ENCODE measurements around the gene MRLN.
"Not testable (repeated sequence)": the region's sequence is repeated elsewhere in the genome, so short reads cannot be mapped to it uniquely, and the experiment has no call there.

Gene MRLN

DNA sequence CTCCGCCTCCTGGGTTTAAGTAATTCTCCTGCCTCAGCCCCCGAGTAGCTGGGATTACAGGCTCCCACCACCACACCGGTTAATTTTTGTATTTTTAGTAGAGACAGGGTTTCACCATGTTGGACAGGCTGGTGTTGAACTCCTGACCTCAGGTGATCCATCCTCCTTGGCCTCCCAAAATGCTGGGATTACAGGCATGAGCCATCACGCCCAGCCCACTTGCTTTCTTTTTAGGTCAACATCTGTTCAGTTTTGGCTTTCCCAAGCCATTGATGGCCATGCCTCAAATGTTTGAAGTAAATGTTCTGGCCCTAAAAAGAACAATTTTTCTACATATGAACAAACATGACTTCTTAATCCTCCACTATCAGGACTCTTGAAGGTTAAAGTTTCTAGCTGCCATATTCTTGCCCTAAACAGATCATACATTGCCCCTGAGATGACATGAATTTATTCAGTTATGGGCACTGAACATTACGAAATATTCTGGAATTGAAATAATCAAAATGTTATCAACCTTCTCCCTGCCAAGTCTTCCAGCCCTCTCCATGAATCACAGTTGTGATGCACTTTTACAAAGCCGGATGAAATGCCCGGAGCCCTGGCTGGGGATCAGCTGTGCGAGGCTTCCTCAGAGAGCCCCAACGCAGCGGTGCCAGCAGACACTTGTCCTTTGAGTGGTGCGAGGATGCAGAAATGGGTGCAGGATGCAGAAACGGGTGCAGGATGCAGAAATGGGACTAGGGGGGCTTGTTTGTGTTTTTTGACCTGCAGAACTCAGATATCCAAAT is 2.9 kb downstream of the MRLN start:
- TF ChIP-seq POLR2AphosphoS5 (IDR thresholded peaks at IDR 0.05; ENCODE audit: low read depth, low read length) (no peak), PAX5 (IDR thresholded peaks at IDR 0.05; ENCODE audit: insufficient read depth, low read length, severe bottlenecking) (no peak), POU2F2 (IDR thresholded peaks at IDR 0.05; ENCODE audit: low read depth, low read length) (no peak), POLR2A (IDR thresholded peaks at IDR 0.05; ENCODE audit: low read depth, low read length) (no peak), TAF1 (IDR thresholded peaks at IDR 0.05; ENCODE audit: low read depth, low read length) (no peak), SPI1 (IDR thresholded peaks at IDR 0.05; ENCODE audit: low read depth, low read length) (no peak)
- no peak for DNase-seq (ENCODE audit: insufficient read length, low spot score)
- no peak for FAIRE-seq

DNA sequence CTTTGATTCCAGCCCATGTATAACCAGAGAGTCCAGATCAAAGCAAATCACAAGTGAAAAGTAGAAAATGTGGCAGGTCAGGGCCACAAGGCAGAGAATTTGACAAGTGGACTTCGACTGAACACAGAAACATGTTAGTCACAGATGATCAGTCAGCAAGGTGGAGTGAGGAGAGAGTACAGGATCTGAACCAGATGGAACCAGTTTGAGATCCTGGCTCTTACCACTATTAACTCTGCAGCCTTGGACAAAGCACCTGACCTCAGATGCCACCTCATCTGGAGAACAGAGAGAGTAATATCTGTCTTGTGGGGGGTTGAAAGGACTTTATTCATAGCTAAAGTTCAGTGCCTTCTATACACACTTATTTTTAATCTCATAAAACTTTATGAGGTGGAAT is 4.4 kb downstream of the MRLN start:
- TF ChIP-seq TAF1 (IDR thresholded peaks at IDR 0.05; ENCODE audit: low read depth, low read length) (no peak), PAX5 (IDR thresholded peaks at IDR 0.05; ENCODE audit: insufficient read depth, low read length, severe bottlenecking) (no peak), POLR2A (IDR thresholded peaks at IDR 0.05; ENCODE audit: low read depth, low read length) (no peak), POU2F2 (IDR thresholded peaks at IDR 0.05; ENCODE audit: low read depth, low read length) (no peak), POLR2AphosphoS5 (IDR thresholded peaks at IDR 0.05; ENCODE audit: low read depth, low read length) (no peak), SPI1 (IDR thresholded peaks at IDR 0.05; ENCODE audit: low read depth, low read length) (no peak)
- FAIRE-seq, result no peak
- peak; percentile 5 for DNase-seq (ENCODE audit: insufficient read length, low spot score)

- TF ChIP-seq POLR2AphosphoS5 (IDR thresholded peaks at IDR 0.05; ENCODE audit: low read depth, low read length) (no peak), POLR2A (IDR thresholded peaks at IDR 0.05; ENCODE audit: low read depth, low read length) (no peak), TAF1 (IDR thresholded peaks at IDR 0.05; ENCODE audit: low read depth, low read length) (no peak), POU2F2 (IDR thresholded peaks at IDR 0.05; ENCODE audit: low read depth, low read length) (no peak), SPI1 (IDR thresholded peaks at IDR 0.05; ENCODE audit: low read depth, low read length) (no peak), PAX5 (IDR thresholded peaks at IDR 0.05; ENCODE audit: insufficient read depth, low read length, severe bottlenecking) (no peak)
- DNase-seq (ENCODE audit: insufficient read length, low spot score) (no peak), FAIRE-seq (no peak)
Observed at GRCh38 chr10:59745163-59745650, 8.0 kb downstream of the MRLN start.

DNA sequence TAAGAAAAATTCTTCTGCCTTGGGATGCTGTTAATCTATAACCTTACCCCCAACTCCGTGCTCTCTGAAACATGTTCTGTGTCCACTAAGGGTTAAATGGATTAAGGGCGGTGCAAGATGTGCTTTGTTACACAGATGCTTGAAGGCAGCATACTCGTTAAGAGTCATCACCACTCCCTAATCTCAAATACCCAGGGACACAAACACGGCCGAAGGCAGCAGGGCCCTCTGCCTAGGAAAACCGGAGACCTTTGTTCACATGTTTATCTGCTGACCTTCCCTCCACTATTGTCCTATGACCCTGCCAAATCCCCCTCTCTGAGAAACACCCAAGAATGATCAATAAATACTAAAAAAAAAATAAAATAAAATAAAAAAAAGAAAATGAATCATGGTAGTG is 8.5 kb downstream of the MRLN start:
- DNase-seq (ENCODE audit: insufficient read length, low spot score); FAIRE-seq: not testable (repeated sequence)

- FAIRE-seq; DNase-seq (ENCODE audit: insufficient read length, low spot score): not testable (repeated sequence)
Observed at GRCh38 chr10:59744156-59744555, 9.1 kb downstream of the MRLN start.

DNA sequence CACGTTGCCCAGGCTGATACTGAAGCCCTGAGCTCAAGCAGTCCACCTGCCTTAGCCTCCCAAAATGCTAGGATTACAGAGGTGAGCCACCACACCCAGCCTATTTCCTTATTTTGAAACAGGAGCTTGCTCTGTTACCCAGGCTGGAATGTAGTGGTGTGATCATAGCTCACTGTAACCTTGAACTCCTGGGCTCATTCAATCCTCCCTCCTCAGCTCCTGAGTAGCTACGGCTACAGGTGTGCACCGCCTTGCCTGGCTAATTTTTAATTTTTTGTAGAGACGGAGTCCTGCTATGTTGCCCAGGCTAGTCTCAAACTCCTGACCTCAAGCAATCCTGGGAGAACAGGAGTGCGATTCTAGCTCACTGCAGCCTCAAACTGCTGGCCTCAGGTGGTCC is 11.7 kb downstream of the MRLN start:
- FAIRE-seq (no peak), DNase-seq (ENCODE audit: insufficient read length, low spot score) (no peak)
- no peak for TF ChIP-seq POU2F2 (IDR thresholded peaks at IDR 0.05; ENCODE audit: low read depth, low read length)
- no peak for TF ChIP-seq TAF1 (IDR thresholded peaks at IDR 0.05; ENCODE audit: low read depth, low read length)

- DNase-seq (ENCODE audit: insufficient read length, low spot score) (no peak), FAIRE-seq (no peak)
- TF ChIP-seq POU2F2 (IDR thresholded peaks at IDR 0.05; ENCODE audit: low read depth, low read length) (no peak), PAX5 (IDR thresholded peaks at IDR 0.05; ENCODE audit: insufficient read depth, low read length, severe bottlenecking) (no peak), TAF1 (IDR thresholded peaks at IDR 0.05; ENCODE audit: low read depth, low read length) (no peak), POLR2A (IDR thresholded peaks at IDR 0.05; ENCODE audit: low read depth, low read length) (no peak), SPI1 (IDR thresholded peaks at IDR 0.05; ENCODE audit: low read depth, low read length) (no peak), POLR2AphosphoS5 (IDR thresholded peaks at IDR 0.05; ENCODE audit: low read depth, low read length) (no peak)
Observed at GRCh38 chr10:59741048-59741447, 12.2 kb downstream of the MRLN start.

DNA sequence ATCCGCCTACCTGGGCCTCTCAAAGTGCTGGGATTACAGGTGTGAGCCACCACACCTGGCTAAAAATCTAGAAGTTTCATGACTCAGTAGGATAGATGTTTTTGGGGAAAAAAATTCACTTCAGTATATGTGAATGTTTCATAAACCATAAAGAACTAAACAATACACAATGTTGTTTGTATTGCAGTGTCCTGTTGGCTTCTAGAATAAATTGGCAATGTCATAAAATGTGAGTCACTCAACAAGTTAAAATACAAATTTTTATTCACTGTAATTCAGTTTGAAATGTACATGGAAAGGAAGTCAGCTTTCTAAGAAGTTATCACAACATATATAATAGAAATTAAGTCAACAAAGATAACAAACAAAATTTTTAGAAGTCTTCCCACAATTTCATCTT is 16.5 kb downstream of the MRLN start:
- no peak for FAIRE-seq
- TF ChIP-seq POU2F2 (IDR thresholded peaks at IDR 0.05; ENCODE audit: low read depth, low read length) (no peak), PAX5 (IDR thresholded peaks at IDR 0.05; ENCODE audit: insufficient read depth, low read length, severe bottlenecking) (no peak), SPI1 (IDR thresholded peaks at IDR 0.05; ENCODE audit: low read depth, low read length) (no peak), POLR2A (IDR thresholded peaks at IDR 0.05; ENCODE audit: low read depth, low read length) (no peak), TAF1 (IDR thresholded peaks at IDR 0.05; ENCODE audit: low read depth, low read length) (no peak), POLR2AphosphoS5 (IDR thresholded peaks at IDR 0.05; ENCODE audit: low read depth, low read length) (no peak)
- no peak for DNase-seq (ENCODE audit: insufficient read length, low spot score)

GRCh38 chr10:59735296-59735695 is 18.0 kb downstream of the MRLN start:
- DNase-seq (ENCODE audit: insufficient read length, low spot score), result no peak
- TF ChIP-seq TAF1 (IDR thresholded peaks at IDR 0.05; ENCODE audit: low read depth, low read length) (no peak), POLR2A (IDR thresholded peaks at IDR 0.05; ENCODE audit: low read depth, low read length) (no peak), PAX5 (IDR thresholded peaks at IDR 0.05; ENCODE audit: insufficient read depth, low read length, severe bottlenecking) (no peak), POU2F2 (IDR thresholded peaks at IDR 0.05; ENCODE audit: low read depth, low read length) (no peak)
- no peak for FAIRE-seq

DNA sequence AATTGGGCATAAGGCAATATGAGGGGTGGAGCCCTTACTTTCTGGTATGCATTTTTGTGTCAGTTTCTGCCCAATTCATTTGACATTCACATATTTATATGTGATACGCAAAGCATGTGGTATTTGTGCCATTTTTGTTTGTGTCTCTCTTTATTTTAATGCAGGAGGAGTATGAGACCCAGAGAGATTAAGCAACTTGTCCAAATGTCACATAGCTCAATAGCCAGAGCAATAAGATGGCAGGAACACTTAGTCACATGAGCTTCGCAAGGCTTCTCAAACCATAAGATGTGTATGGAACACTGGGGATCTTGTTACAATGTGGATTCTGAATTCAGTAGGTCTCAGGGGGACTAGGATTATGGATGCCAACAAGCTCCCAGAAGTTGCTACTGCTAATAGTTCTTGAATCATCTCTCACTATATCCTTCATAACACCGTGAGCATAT is 19.2 kb downstream of the MRLN start:
- FAIRE-seq (no peak), DNase-seq (ENCODE audit: insufficient read length, low spot score) (no peak)
- TF ChIP-seq TAF1 (IDR thresholded peaks at IDR 0.05; ENCODE audit: low read depth, low read length), result no peak
- TF ChIP-seq PAX5 (IDR thresholded peaks at IDR 0.05; ENCODE audit: insufficient read depth, low read length, severe bottlenecking), result no peak
- no peak for TF ChIP-seq POU2F2 (IDR thresholded peaks at IDR 0.05; ENCODE audit: low read depth, low read length)
- no peak for TF ChIP-seq POLR2AphosphoS5 (IDR thresholded peaks at IDR 0.05; ENCODE audit: low read depth, low read length)
- no peak for TF ChIP-seq SPI1 (IDR thresholded peaks at IDR 0.05; ENCODE audit: low read depth, low read length)

DNA sequence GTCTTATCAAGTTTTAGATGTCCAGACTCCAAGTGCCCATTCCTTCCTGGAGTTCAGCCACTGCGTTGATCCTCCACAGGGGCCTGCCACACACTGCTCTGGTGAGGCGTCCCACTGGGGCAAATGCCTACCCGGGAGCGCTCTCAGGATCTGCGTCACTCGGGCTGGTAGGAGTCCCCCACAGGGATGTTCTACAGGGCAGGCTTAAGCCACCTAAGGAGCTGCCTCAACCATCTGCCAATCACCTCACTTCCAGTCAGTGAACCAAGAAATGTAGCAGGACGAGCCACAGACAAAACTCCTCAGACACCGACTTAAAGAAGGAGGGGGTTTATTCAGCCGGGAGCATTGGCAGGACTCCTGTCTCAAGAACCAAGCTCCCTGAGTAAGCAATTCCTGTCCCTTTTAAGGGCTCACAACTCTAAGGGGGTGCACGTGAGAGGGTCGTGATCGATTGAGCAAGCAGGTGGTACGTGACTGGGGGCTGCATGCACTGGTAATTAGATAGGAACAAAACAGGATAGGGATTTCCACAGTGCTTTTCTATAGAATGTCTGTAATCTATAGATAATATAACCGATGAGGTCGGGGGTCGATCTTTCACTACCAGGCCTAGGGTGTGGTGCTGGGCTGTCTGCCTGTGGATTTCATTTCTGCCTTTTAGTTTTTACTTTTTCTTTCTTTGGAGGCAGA is 19.8 kb downstream of the MRLN start:
- not testable (repeated sequence) for FAIRE-seq

DNA sequence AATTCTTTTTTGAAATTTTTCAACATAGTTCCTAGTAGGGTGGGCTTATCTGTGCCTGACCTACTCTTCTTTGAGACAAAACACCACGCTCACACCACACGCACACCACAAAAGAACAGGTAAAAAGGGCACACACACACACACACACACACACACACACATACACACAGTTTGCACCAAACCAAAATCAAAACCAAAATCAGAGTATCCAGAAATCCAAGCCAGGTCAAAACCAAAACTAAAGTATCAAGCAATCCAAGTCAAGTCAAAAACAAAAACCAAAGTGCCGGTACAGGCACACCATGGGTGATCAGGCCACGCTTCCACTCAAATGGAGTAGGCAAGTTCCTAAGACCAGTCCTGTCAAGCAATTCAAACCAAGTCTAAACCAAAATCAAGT is 20.4 kb downstream of the MRLN start:
- not testable (repeated sequence) for DNase-seq (ENCODE audit: insufficient read length, low spot score); FAIRE-seq

More for the DNA sequence above, 19.8 kb downstream of the MRLN start:
- not testable (repeated sequence) for DNase-seq (ENCODE audit: insufficient read length, low spot score)

DNA sequence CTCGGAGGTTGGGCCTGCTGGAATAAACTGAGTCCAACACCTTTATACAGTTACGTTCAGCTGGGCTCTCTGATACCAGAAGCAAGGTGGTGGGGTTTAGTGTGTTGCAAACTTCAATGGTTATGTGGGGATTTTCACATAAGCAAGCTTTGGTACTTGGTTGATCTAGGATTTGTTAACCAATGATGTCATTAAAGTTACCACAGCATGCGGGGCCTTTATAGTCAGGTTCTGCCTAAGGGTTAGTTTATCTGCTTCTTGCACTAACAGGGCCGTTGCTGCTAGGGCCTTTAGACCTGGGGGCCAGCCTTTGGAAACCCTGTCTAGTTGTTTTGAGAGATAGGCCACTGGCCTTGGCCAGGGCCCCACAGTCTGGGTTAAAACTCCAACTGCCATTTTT is 24.1 kb downstream of the MRLN start:
- not testable (repeated sequence) for FAIRE-seq

More for the DNA sequence above, 24.1 kb downstream of the MRLN start:
- DNase-seq (ENCODE audit: insufficient read length, low spot score), result not testable (repeated sequence)
